HG02763 (cell line): ENCODE measurements around the gene TIAM2.

Experiments used
- ATAC-seq: cut with Tn5 transposase; IDR thresholded peaks from one replicate; pipeline ENCODE4 v1.9.1; 2021; ENCODE audit warnings: mild to moderate bottlenecking, moderate library complexity; ENCODE audit not compliant: unreplicated experiment

TIAM2 gene

GRCh38 chr6:155272353-155273232, 277.5 kb downstream of the TIAM2 start:
- ATAC-seq: no peak

- ATAC-seq: no peak
These were observed 278.3 kb downstream of the TIAM2 start for GRCh38 chr6:155273431-155273830.

- no peak for ATAC-seq
These were observed 279.0 kb downstream of the TIAM2 start for GRCh38 chr6:155274106-155274505.

GRCh38 chr6:155274533-155274932, 279.4 kb downstream of the TIAM2 start:
- no peak for ATAC-seq

GRCh38 chr6:155275808-155276480, 280.8 kb downstream of the TIAM2 start:
- ATAC-seq: no peak

GRCh38 chr6:155276638-155277037, 281.5 kb downstream of the TIAM2 start:
- no peak for ATAC-seq

GRCh38 chr6:155278319-155279049, 283.4 kb downstream of the TIAM2 start:
- ATAC-seq: no peak

- no peak for ATAC-seq
These were observed 289.7 kb downstream of the TIAM2 start for GRCh38 chr6:155284775-155285174.

- no peak for ATAC-seq
These were observed 292.6 kb downstream of the TIAM2 start for GRCh38 chr6:155287762-155288161.

GRCh38 chr6:155290491-155290890, 295.4 kb downstream of the TIAM2 start:
- no peak for ATAC-seq

GRCh38 chr6:155291291-155291690, 296.2 kb downstream of the TIAM2 start:
- no peak for ATAC-seq

- no peak for ATAC-seq
These were observed 297.6 kb downstream of the TIAM2 start for GRCh38 chr6:155292711-155293110.

- no peak for ATAC-seq
These were observed 302.6 kb downstream of the TIAM2 start for GRCh38 chr6:155297669-155298068.

GRCh38 chr6:155301867-155302266, 306.8 kb downstream of the TIAM2 start:
- ATAC-seq: no peak

- no peak for ATAC-seq
These were observed 308.3 kb downstream of the TIAM2 start for GRCh38 chr6:155303361-155303870.

- no peak for ATAC-seq
These were observed 311.8 kb downstream of the TIAM2 start for GRCh38 chr6:155306958-155307357.
